GM21576 (cell line): Measurements from ENCODE around the gene MAGEB1.

Experiments used
- ATAC-seq: cut with Tn5 transposase; IDR thresholded peaks from one replicate; pipeline ENCODE4 v1.9.1; 2021; ENCODE audit warnings: mild to moderate bottlenecking, moderate library complexity; ENCODE audit not compliant: unreplicated experiment

MAGEB1 gene

GRCh38 chrX:30246769-30247489 lies at the start of gene MAGEB1:
Gene MAGEB1 (plus strand): TSS chrX:30247146. CDS start chrX:30250494, 3,348 bp downstream.
- no peak for ATAC-seq

GRCh38 chrX:30212172-30212571 lies 34.8 kb upstream of the MAGEB1 start:
- ATAC-seq = no peak

GRCh38 chrX:30215357-30215843 lies 31.5 kb upstream of the MAGEB1 start, which contains the start of gene MAGEB2:
Gene MAGEB2 (plus strand): TSS chrX:30215563. CDS start chrX:30218581, 3,018 bp downstream.
- no peak for ATAC-seq

DNA sequence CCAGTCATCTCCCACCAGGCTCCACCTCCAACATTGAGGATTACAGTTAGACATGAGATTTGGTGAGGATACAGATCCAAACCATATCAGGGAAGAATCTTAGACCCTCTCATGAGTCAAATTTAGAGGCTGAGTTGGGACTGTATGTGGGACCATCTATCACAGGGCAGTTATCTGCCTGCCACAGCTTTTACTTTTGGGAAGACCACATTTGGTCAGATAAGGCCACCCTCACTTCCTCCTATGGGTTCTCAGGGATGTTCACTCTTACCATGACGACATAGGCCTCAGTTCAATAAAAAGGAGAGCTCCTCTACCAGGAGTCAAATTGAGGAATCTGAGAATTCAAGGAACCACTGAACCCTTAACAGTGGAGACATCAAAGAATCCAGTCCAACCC lies 29.5 kb upstream of the MAGEB1 start:
- no peak for ATAC-seq

- no peak for ATAC-seq
Measured at GRCh38 chrX:30219372-30219771, 27.6 kb upstream of the MAGEB1 start.

- ATAC-seq = no peak
Measured at GRCh38 chrX:30220661-30221060, 26.3 kb upstream of the MAGEB1 start.

- no peak for ATAC-seq
Measured at GRCh38 chrX:30224536-30224935, 22.4 kb upstream of the MAGEB1 start.

GRCh38 chrX:30228526-30228925 lies 18.4 kb upstream of the MAGEB1 start:
- no peak for ATAC-seq

- no peak for ATAC-seq
Measured at GRCh38 chrX:30230395-30230794, 16.6 kb upstream of the MAGEB1 start, which contains the start of gene MAGEB3. Gene MAGEB3 (plus strand): TSS chrX:30230657. CDS start chrX:30235925, 5,268 bp downstream.

DNA sequence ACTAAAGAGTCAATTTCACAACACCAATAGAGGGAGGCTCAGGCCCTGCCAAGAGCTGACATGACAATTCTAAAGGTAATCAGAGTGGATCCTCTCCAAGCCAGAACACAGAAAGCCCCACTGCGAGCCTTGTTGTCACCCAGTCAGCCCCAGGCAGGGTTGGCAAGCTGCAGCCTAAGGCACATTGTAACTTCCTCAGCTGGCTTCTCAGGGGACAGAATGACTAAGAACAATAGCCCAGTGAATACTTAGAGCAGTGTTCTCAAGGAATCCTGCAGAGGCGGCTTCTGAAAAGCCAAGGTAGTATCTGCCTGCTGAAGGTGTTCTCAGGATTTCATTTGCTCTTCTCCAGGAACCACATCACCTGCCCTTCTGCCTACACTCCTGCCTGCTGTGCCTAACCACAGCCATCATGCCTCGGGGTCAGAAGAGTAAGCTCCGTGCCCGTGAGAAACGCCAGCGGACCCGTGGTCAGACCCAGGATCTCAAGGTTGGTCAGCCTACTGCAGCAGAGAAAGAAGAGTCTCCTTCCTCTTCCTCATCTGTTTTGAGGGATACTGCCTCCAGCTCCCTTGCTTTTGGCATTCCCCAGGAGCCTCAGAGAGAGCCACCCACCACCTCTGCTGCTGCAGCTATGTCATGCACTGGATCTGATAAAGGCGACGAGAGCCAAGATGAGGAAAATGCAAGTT lies 5.1 kb upstream of the MAGEB1 start, which contains the start of gene MAGEB4:
Gene MAGEB4, plus strand, starts transcription at position 277 of the 692 bp plus-strand sequence. Its CDS starts 136 bp downstream, at position 413.
- no peak for ATAC-seq

- ATAC-seq = peak; percentile 44
Measured at GRCh38 chrX:30248854-30249253, 1.9 kb downstream of the MAGEB1 start.

DNA sequence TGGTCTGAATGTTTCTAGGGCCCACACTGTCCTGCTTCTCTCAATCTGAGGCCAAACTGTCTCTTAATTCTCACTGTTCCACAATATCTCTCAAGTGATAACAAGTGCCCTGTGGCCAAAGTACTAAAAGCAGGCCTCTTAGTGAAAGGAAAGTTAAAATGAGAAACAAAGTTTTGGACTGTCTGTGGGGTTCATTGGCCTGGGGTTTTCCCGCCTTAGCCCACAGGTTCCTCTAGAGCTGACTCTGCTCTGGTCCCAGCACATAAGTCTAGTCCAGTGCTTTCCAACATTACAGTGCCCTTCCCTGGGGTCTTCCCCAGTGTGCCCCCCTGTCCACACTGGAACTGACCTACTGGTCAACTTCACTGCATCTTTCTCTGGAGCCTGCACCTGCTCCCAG lies 6.3 kb downstream of the MAGEB1 start:
- peak; percentile 61 for ATAC-seq

- ATAC-seq = no peak
Measured at GRCh38 chrX:30259927-30260326, 13.0 kb downstream of the MAGEB1 start.

DNA sequence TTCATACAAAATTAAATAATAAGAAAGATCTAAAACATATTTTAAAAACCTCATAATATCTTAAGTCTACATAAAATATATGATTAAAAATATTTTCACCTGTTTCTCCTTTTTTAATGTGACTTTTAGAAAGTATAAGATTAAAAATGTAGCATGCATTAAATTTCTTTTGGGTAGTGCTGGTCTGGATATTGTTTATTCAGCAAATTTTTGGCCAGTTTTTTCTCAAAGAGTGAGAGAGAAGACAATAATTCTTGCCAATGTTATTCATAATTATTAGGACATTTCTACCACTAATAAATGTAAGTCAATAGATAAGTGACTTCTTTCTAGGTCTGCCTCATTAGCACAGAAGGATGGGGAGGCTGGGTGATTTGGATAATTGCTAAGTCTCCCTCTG lies 14.1 kb downstream of the MAGEB1 start:
- ATAC-seq = no peak

- ATAC-seq = no peak
Measured at GRCh38 chrX:30262763-30263162, 15.8 kb downstream of the MAGEB1 start.

GRCh38 chrX:30270639-30271038 lies 23.7 kb downstream of the MAGEB1 start:
- ATAC-seq = no peak

DNA sequence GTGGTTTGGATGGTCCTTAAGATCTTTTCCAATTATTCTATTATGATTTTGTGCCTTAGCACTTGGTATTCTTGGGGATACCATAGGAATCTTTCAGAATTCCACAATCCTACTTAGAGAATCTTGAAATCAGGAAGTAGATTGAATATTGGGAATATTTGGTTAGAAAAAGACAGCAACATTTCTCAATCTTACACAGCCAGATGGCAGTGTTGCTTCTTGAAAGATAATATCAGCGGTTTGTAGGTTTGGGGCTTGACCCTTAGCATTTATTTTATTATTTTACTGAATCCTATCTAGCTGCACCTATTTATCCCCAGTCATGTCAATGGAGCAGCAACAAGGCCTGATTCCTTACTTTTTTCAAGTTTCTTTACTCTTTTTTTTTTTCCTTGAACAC lies 28.6 kb downstream of the MAGEB1 start:
- ATAC-seq = no peak

DNA sequence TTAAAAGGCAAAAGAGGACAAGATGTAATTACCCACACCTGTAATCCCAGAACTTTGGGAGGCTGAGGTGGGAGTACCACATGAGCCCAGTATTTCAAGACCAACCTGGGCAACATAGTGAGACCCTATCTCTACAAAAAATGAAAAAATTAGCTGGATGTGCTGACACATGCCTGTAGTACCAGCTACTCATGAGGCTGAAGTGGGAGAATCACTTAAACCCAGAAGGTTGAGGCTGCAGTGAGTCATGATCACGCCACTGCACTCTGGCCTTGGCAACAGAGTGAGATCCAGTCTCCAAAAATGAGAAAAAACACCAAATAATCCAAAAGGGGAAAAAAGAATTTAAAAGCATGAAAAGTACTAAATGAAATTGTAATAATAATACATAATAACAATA lies 31.4 kb downstream of the MAGEB1 start:
- no peak for ATAC-seq

DNA sequence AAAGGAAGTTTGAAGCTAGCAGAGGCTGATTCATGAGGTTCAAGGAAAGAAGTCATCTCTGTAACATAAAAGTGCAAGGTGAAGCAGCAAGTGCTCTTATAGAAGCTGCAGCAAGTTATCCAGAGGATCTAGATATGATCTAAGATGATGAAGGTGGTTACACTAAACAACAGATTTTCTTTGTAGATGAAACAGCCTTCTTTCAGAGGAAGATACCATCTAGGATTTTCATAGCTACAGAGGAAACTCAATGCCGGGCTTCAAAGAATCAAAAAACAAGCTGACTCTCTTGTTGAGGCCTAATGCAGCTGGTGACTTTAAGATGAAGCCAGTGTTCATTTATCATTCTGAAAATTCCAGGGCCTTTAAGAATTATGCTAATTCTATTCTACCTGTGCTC lies 33.5 kb downstream of the MAGEB1 start:
- ATAC-seq = no peak

DNA sequence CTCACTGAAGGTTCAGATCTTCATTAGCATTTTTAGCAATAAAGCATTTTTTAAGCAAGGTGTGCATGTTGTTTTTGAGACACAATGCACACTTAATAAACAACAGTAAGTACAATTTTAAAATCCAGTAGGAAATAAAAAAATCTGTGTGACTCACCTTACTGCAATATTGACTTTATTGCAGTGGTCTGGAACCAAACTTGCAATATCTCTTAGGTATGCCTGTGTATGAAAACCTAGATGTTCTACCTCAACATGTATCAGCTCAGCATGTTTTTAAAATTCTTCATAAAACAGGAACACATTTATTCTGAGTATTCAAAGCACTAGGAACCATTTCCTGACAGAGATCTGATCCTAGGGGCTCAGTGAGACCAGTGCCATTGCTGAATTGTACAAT lies 35.6 kb downstream of the MAGEB1 start:
- no peak for ATAC-seq

- no peak for ATAC-seq
Measured at GRCh38 chrX:30283456-30284200, 36.7 kb downstream of the MAGEB1 start.
